ENCODE data around the gene MCRIP1.

DNA sequence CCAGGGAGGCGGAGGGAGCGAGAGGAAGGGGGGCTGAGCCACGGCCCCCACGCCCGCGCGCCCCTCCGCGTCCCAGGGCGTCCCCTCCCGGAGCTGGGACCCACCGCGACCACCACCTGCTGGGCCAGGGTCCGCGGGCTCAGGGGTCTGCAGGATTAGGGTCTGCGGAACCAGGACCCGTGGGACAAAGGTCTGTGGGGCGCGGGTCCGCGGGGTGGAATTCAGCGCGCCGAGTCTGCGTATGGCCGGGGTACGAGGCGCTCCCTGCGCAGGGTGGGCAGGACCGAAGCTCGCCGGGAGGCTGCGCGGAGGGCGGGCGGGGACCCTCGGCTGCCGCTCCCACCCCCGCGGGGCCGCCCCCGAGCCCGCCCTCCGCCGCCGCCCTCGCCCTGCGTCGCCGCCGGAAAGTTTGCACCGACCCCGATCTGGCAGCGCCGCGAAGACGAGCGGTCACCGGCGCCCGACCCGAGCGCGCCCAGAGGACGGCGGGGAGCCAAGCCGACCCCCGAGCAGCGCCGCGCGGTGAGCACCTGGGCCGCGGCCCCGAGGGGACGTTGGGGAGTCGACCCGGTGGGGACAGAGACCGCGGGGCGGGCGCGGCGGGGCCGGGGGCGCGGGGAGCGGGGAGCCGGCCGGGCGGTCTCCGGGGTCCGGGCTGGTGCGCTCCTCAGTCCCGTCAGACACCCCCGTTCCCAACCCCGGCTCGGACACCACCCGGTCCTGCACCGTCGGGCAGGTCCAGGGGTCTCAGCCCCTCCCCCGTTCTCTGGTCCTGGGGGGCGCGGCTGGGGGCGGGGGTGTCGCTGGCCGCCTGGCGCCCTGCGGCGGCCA is 29.1 kb downstream of the MCRIP1 start, which contains the start of gene GCGR:
- TF ChIP-seq, protein P1, sequence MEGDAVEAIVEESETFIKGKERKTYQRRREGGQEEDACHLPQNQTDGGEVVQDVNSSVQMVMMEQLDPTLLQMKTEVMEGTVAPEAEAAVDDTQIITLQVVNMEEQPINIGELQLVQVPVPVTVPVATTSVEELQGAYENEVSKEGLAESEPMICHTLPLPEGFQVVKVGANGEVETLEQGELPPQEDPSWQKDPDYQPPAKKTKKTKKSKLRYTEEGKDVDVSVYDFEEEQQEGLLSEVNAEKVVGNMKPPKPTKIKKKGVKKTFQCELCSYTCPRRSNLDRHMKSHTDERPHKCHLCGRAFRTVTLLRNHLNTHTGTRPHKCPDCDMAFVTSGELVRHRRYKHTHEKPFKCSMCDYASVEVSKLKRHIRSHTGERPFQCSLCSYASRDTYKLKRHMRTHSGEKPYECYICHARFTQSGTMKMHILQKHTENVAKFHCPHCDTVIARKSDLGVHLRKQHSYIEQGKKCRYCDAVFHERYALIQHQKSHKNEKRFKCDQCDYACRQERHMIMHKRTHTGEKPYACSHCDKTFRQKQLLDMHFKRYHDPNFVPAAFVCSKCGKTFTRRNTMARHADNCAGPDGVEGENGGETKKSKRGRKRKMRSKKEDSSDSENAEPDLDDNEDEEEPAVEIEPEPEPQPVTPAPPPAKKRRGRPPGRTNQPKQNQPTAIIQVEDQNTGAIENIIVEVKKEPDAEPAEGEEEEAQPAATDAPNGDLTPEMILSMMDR (IDR thresholded peaks at IDR 0.05): no peak
- no peak for TF ChIP-seq POLR2A (IDR thresholded peaks at IDR 0.05)

All from vagina (tissue), 2 donors.